PC-9 (cell line): Measurements from ENCODE around the gene ATCAY. TPM values are rescaled to one million over a fixed set of nuclear protein-coding genes. Genes with fewer than 3 reads are reported as not detected.
"Not testable (repeated sequence)": the region's sequence is repeated elsewhere in the genome, so short reads cannot be mapped to it uniquely, and the experiment has no call there.

Source experiments
- BruUV-seq: library from RNA; stranded (reverse); fragments of 400-500 nt; replicated peaks from 2 replicates; lab custom pipeline; 2021; lab: Mats Ljungman, UMichigan
- CTCF ChIA-PET: fragments of 300-600 bp; sonication (Branson Sonifier 250); formaldehyde crosslinking; loops from one replicate; lab custom pipeline; 2022; ENCODE audit warnings: antibody characterized with exemption; lab: Charles Lee
- POLR2A ChIA-PET: fragments of 300-600 bp; sonication (Branson Sonifier 250); formaldehyde crosslinking; loops from one replicate; lab custom pipeline; 2022; ENCODE audit warnings: antibody characterized with exemption; ENCODE audit not compliant: unreplicated experiment; lab: Charles Lee
- DNase-seq, 2 experiments: peaks; one replicate each; pipeline versions ENCODE4 v3.0.0 to v3.0.0-alpha.2; 2015 to 2022; ENCODE audit warnings: mixed read lengths in 1 of 2
- H2AFZ ChIP-seq: fragments of 200-600 bp; sonication (generic); 2 replicates; pipeline ENCODE4 v1.8.1; 2017; ENCODE audit warnings: antibody characterized with exemption
- H3F3A ChIP-seq: fragments of 200-600 bp; sonication (generic); 2 replicates; pipeline ENCODE4 v1.8.1; 2017; ENCODE audit warnings: antibody characterized with exemption, mild to moderate bottlenecking, low read depth; ENCODE audit not compliant: insufficient read depth
- H3K27ac ChIP-seq: fragments of 200-600 bp; sonication (generic); 2 replicates; pipeline ENCODE4 v1.6.1; 2016; ENCODE audit warnings: mixed run types
- H3K27me3 ChIP-seq: fragments of 200-600 bp; sonication (generic); 2 replicates; pipeline ENCODE4 v1.6.1; 2016; ENCODE audit warnings: low read depth, mixed run types; ENCODE audit not compliant: insufficient read depth
- H3K36me3 ChIP-seq: fragments of 200-600 bp; sonication (generic); 2 replicates; pipeline ENCODE4 v1.6.1; 2016; ENCODE audit warnings: low read depth, mixed run types
- H3K4me1 ChIP-seq: fragments of 200-600 bp; sonication (generic); replicated peaks from 2 replicates; pipeline ENCODE4 v1.6.1; 2016; ENCODE audit warnings: mixed run types; ENCODE audit not compliant: insufficient read depth
- H3K4me2 ChIP-seq: fragments of 200-600 bp; sonication (generic); 2 replicates; pipeline ENCODE4 v1.6.1; 2017; ENCODE audit warnings: mixed run types
- H3K4me3 ChIP-seq: fragments of 200-600 bp; sonication (generic); 2 replicates; pipeline ENCODE4 v1.6.1; 2016; ENCODE audit warnings: mixed run types
- H3K79me2 ChIP-seq: fragments of 200-600 bp; sonication (generic); 2 replicates; pipeline ENCODE4 v1.6.1; 2017; ENCODE audit warnings: low read depth, mixed run types
- H3K9me2 ChIP-seq: fragments of 200-600 bp; sonication (generic); 2 replicates; pipeline ENCODE4 v1.8.1; 2017; ENCODE audit warnings: mild to moderate bottlenecking; ENCODE audit not compliant: insufficient read depth
- H3K9me3 ChIP-seq: fragments of 200-600 bp; sonication (generic); 2 replicates; pipeline ENCODE4 v1.8.1; 2016; ENCODE audit warnings: low read depth; ENCODE audit not compliant: insufficient read depth
- H4K20me1 ChIP-seq: fragments of 200-600 bp; sonication (generic); 2 replicates; pipeline ENCODE4 v1.8.1; 2017; ENCODE audit not compliant: insufficient read depth
- EZH2 ChIP-seq: fragments of 200-600 bp; sonication (generic); IDR thresholded peaks from 2 replicates; pipeline ENCODE4 v1.8.0; 2017; ENCODE audit warnings: antibody characterized with exemption, low read depth
- intact Hi-C: fragments of 100-400 bp; cut with micrococcal nuclease; formaldehyde crosslinking; loops from one replicate; pipeline ENCODE4 v1.10.0; 2022; ENCODE audit not compliant: unreplicated experiment
- total RNA-seq: library from RNA; stranded (reverse); gene quantifications from 2 replicates; pipeline ENCODE4 v1.2.3, GENCODE V29; 2021
- TF ChIP-seq, protein P1 (sequence below): fragments of 200-600 bp; sonication (generic); conservative IDR thresholded peaks from 2 replicates; pipeline ENCODE4 v1.6.1; 2017; ENCODE audit warnings: mixed run types, antibody characterized with exemption, mild to moderate bottlenecking, moderate library complexity

Gene ATCAY
- total RNA-seq, 1 experiment from 2014 or later: not detected

DNA sequence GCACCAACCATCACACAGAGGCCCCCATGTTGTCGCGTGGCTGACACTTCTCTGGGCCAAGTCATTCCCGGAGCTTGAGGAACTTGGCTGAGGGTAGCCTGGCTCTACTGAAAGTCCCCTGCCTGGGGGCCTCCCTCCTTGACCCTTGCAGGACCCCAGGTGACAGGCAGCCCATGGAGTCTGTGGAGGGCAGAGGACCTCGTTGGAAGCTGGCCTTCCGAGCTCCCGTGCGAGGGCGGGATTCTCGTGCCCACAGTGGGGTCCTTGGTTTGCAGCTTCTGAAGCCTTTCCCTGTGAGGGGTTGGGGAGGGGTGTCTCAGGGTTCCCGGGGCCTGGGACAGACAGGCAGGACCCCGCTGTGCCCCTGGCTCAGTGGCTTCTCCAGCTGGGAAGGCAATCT, 68.8 kb downstream of the ATCAY start:
- Histone ChIP-seq H3K9me3 (no peaks in the 10 kb centered on the region), H3K36me3 (no peaks in the 10 kb centered on the region), H3K4me1 (no peaks in the 10 kb centered on the region), H3K27me3 (no peaks in the 10 kb centered on the region), H3K4me3 (no peak overlapping the region), H3K9me2 (no peaks in the 10 kb centered on the region), H3K27ac (no peak overlapping the region), H3K4me2 (no peak overlapping the region), H3K79me2 (no peaks in the 10 kb centered on the region), H4K20me1 (no peaks in the 10 kb centered on the region), H2AFZ (no peak overlapping the region), H3F3A (no peaks in the 10 kb centered on the region)
- intact Hi-C loops: no loop called here
- TF ChIP-seq, protein P1, sequence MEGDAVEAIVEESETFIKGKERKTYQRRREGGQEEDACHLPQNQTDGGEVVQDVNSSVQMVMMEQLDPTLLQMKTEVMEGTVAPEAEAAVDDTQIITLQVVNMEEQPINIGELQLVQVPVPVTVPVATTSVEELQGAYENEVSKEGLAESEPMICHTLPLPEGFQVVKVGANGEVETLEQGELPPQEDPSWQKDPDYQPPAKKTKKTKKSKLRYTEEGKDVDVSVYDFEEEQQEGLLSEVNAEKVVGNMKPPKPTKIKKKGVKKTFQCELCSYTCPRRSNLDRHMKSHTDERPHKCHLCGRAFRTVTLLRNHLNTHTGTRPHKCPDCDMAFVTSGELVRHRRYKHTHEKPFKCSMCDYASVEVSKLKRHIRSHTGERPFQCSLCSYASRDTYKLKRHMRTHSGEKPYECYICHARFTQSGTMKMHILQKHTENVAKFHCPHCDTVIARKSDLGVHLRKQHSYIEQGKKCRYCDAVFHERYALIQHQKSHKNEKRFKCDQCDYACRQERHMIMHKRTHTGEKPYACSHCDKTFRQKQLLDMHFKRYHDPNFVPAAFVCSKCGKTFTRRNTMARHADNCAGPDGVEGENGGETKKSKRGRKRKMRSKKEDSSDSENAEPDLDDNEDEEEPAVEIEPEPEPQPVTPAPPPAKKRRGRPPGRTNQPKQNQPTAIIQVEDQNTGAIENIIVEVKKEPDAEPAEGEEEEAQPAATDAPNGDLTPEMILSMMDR: no peak
- no peak for TF ChIP-seq EZH2
- ChIA-PET POLR2A (no interaction called here), CTCF (no interaction called here)
- DNase-seq: no peak
- no TSS peak for BruUV-seq

DNA sequence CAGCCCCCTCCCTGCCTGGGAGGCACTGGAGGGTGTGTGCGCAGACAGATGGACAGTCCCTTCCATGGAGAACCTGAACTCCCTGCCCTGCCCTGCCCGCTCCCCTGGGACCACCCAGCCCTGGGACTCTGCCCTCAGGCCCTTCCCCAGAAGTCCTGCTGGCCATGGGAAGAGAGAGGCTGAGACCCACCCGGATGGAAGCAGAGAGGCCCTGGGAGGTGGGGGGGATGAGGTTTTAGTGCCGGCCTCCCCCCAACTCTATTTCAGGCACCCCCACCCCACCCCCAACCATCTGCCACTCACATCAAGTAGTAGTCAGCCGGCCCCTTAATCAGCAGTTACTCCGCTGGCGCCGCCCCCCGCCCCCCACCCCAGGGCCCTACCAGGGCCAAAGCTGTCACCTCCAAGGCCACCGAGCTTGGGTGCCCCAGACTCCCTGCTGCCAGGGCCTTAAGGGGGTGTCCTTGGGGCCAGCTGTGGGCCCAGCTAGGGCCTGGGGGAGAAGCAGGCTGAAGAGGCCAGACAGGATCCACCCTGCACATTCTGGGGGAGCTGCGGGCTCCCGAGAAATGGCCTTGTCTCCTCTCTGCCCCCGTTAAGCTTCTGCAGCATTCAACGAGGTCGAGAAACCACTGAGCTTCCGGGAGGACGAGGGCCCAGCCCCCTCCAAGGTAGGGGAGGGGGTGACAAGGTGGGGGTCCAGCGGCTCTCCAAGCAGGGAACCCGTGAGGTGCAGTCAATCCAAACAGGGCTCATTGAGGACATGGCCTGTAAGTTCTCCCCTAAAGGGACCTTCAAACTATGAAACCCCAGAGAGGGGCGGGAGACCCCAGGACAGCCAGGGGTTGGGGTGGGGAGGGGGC, 69.7 kb downstream of the ATCAY start:
- Histone ChIP-seq H3K79me2 (no peaks in the 10 kb centered on the region), H3K9me3 (no peaks in the 10 kb centered on the region), H3K4me2 (no peak overlapping the region), H3F3A (no peaks in the 10 kb centered on the region), H3K9me2 (no peaks in the 10 kb centered on the region), H2AFZ (no peak overlapping the region), H3K4me1 (no peaks in the 10 kb centered on the region), H3K27me3 (no peaks in the 10 kb centered on the region), H3K4me3 (no peak overlapping the region), H3K36me3 (no peaks in the 10 kb centered on the region), H4K20me1 (no peaks in the 10 kb centered on the region), H3K27ac (no peak overlapping the region)
- intact Hi-C loops: no loop called here
- BruUV-seq: no TSS peak
- DNase-seq: no peak
- ChIA-PET CTCF (no interaction called here), POLR2A (no interaction called here)
- TF ChIP-seq EZH2: no peak
- TF ChIP-seq, protein P1: no peak

DNA sequence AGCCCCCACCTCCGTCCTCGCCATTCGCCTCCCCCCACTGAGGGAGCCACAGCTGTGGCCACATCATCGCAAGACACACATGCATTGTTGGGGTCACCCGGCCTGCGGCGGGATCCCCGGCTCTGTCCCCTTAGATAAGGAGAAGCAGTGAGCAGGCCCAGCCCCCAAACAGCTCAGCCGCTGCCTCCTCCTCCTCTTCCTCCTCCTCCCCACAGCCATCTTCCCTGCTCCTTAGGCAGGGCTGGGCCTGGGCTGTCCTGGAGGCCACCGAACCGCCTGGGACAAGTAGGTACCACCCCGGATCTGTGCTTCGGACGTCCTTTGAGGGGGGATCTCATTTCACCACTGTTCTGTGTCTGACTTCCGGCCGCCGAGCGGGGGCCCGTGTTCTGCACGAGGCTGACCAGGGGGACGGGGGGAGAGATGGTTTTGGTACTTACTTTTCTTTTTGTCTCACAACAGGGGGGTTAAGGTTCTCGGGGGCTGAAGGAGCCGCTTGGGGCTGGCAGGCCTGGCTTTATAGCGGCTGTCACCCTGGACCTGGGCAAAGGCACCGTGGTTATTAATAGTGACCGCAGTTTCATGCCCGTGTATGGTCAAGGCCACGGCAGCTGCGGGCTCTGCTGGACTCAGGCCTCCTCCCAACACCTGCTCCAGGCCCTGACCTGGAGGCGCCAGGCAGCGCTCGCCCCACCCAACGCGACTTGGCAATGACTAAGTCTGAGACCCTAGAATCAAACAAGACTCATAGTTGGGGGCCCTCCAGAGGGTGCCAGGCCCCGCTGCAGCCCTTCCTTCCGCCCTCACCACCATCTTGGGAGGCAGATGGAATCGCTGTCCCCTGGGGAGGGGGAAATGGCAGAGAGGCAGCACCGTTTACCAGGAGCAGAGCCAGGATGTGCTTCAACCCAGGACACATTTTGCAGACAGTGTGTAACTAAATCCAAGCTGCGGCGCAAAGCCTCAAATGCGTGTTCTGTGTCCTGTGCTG, 70.7 kb downstream of the ATCAY start:
- intact Hi-C loops: no loop called here
- CTCF ChIA-PET: no interaction called here

DNA sequence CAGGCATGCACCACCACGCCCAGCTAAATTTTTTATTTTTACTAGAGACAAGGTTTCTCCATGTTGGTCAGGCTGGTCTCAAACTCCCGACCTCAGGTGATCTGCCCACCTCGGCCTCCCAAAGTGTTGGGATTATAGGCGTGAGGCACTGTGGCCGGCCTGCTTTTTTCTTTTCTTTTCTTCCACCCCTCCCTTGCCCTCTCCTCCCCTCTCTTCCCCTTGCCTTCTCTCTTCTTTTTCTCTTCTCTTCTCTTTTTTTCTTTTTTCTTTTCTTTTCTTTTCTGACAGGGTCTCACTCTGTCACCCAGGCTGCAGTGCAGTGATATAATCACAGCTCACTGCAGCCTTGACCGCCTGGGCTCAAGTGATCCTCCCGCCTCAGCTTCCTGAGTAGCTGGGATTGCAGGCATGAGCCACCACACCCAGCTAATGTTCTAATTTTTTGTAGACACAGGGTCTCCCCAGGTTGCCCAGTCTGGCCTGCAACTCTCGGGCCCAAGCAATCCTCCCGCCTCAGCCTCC, 72.3 kb downstream of the ATCAY start:
- H3K9me2 ChIP-seq, BruUV-seq, DNase-seq, H3F3A ChIP-seq, H3K36me3 ChIP-seq, H3K4me2 ChIP-seq, H3K4me3 ChIP-seq, H3K27me3 ChIP-seq, H4K20me1 ChIP-seq, POLR2A ChIA-PET, H3K79me2 ChIP-seq, H3K9me3 ChIP-seq, H3K27ac ChIP-seq, H3K4me1 ChIP-seq, intact Hi-C loops, H2AFZ ChIP-seq: not testable (repeated sequence)
- CTCF ChIA-PET: interaction anchor here (0.7 kb wide), 1 partner anchor 362 kb away, joined by 3 read pairs; no protein-coding TSS in a partner anchor

More for the DNA sequence above, 70.7 kb downstream of the ATCAY start:
- Histone ChIP-seq H3K4me2 (no peak overlapping the region), H3K9me2 (no peaks in the 10 kb centered on the region), H3K9me3 (no peaks in the 10 kb centered on the region), H3K4me3 (no peak overlapping the region), H3K27ac (no peak overlapping the region), H3K36me3 (no peaks in the 10 kb centered on the region), H2AFZ (no peak overlapping the region), H3K4me1 (no peaks in the 10 kb centered on the region), H4K20me1 (no peaks in the 10 kb centered on the region), H3K27me3 (no peaks in the 10 kb centered on the region), H3K79me2 (no peaks in the 10 kb centered on the region), H3F3A (no peaks in the 10 kb centered on the region)
- POLR2A ChIA-PET: no interaction called here
- BruUV-seq: no TSS peak
- DNase-seq: no peak
- TF ChIP-seq EZH2: no peak
- TF ChIP-seq, protein P1: no peak
